ENCODE data around the gene RMP24.
"Not testable (repeated sequence)": the region's sequence is repeated elsewhere in the genome, so short reads cannot be mapped to it uniquely, and the experiment has no call there.

Gene RMP24

DNA sequence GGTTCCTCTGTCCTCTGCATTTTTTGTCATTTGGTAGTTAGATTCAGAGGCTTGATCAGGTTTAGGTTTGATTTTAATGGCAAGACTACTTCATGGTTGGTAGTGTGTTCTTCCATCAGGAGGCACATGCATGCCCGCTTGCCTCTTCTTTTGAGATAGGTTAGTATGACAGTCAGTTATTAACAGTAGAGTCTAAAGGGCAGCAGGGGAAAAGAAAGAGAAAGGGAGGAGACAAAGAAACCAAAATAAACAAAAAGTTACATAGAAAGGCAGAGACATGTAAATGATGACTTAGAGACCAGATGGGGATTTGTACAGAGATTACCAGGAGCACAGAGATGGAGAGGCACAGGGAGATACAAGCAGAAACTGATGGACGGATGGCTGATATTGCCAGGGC, 10.2 kb upstream of the RMP24 start:
- DNase-seq (ENCODE audit: low spot score) = no peak
- intact Hi-C loops (cut with DNase I) = no loop called here

DNA sequence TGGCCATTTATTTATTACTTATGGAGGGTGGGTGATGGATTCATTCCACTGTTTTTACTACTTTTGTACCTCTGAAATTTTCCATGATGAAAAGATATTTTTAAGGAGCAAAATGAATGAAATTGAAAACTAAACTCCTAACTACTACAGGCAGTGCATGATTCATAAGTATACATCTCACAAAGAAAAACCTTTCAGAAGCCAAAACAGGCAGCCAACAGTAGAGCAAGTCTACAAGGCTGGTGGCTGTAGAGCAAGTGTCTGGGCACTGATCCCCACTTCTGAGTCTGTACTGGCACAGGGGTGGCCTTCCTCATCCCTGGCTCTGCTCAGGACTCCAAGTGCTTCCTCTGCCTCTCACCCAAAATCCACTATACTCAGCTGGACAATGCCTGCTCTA, 8.2 kb upstream of the RMP24 start:
- DNase-seq (ENCODE audit: low spot score) = no peak
- intact Hi-C loops (cut with DNase I) = no loop called here

GRCh38 chr18:35967866-35968265, 4.6 kb upstream of the RMP24 start:
- DNase-seq (ENCODE audit: low spot score); intact Hi-C loops (cut with DNase I): not testable (repeated sequence)

DNA sequence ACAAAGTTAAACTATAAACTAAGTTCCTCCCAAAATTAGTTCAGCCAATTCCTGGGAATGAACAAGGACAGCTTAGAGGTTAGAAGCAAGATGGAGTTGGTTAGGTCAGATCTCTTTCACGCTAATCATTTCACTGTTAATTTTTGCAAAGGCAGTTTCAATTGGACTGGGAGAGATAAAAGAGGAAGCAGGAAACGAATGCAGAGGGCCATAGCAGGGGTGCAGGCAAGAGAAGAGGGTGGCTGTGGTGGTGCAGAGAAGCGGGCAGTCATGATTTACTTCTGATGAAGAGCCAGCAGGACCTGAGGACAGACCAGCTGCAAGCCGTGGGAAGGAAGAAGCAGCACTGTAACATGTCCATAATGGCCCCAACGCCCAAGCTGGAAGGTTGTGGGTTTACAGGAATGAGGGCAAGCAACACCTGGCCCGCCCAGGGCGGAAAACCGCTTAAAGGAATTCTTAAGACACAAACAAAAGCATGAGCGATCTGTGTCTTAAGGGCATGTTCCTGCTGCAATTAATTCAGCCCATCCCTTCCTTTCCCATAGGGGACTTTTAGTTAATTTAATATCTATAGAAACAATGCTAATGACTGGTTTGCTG, 4.1 kb upstream of the RMP24 start:
- intact Hi-C loops (cut with DNase I) = no loop called here

DNA sequence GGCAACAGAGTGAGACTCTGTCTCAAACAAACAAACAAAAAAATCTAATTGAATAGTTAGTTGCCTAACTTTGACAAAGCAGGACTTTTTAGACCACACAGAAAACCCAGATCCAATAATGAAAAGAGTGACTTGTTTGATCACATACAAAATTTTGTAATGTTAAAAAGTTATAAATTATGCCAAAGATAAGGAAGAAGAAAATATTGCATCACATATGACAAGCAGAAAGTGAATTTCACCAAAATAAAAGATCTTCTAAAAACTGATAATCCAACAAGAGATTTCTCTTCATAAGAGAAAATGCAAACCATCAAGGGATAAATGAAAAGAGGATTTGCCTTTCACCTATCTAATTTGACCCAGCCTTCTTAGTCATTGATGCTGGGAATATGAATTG, 2.8 kb upstream of the RMP24 start:
- intact Hi-C loops (cut with DNase I) = loop anchor here (5.0 kb wide), 2 partner anchors 472 to 727 kb away; partner anchors contain the start of genes INO80C and ZNF397
- no peak for DNase-seq (ENCODE audit: low spot score)

More for the DNA sequence above, 4.1 kb upstream of the RMP24 start:
- no peak for DNase-seq (ENCODE audit: low spot score)

DNA sequence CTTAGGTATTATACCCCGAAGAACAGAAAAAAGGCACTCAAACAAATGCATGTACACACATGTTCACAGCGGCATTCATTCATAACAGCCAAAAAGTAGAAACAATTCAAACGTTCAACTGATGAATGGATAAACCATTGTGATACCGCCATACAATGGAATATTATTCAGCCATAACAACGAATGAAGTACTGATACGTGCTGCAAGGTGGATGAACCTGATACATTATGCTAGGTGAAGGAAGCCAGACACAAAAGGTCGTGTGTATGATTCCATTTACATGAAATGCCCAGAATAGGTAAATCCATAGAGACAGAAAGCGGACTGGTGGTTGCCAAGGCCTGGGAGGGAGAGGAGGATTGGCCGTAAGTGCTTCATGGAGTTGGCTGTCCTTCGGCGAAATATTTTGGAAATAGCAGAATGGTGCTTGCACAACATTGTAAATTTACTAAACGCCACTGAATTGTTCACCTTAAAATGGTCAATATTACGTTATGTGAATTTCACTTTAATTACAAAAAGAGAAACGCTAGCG, 750 bp upstream of the RMP24 start:
- no peak for DNase-seq (ENCODE audit: low spot score)
- intact Hi-C loops (cut with DNase I) = loop anchor here (1.0 to 5.0 kb wide), 3 partner anchors 96 to 729 kb away; partner anchors contain the start of genes INO80C, RPRD1A and ZNF397

GRCh38 chr18:35973650-35974049, 1.2 kb downstream of the RMP24 start:
- DNase-seq (ENCODE audit: low spot score) = no peak
- intact Hi-C loops (cut with DNase I) = loop anchor here (5.0 kb wide), 2 partner anchors 476 to 731 kb away; partner anchors contain the start of genes INO80C and ZNF397

DNA sequence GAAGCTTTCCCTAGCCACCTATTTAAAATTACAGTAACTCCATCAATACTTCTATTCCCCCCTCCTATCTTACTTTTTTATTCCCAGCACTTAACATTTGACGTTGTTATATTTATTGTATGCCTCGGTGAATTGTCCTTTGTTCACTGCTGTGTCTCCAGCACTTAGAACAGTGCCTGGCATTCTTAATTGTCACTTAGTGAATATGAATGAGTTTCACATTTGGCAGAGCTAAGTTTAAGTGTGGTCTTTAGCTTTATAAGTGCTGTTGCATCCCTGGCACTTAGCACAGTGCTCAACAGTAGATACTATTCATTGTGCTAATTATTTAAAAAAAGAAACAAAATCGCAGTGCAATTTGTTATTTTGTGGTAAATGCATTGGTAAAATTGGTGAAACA, 1.7 kb downstream of the RMP24 start:
- intact Hi-C loops (cut with DNase I) = loop anchor here (5.0 kb wide), 2 partner anchors 477 to 732 kb away; partner anchors contain the start of genes INO80C and ZNF397
- DNase-seq (ENCODE audit: low spot score) = no peak

DNA sequence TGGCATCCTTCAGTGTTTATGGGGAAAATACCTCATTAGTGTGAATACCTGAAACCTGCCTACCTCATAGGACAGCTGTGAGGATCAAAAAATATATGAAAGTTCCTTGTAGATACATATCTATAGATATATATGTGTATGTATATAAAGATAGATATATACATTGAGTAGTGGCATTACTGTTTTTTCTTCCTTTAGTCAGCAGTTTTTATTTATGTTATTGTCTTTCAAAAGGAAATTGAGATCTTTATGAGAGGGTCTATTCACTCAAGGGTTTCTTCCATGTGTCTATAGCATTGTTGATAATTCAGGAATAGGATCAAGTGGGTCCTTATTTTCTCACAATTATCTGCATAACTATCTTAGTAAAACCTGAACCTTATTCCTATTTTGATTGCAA, 6.6 kb downstream of the RMP24 start:
- DNase-seq (ENCODE audit: low spot score) = no peak
- intact Hi-C loops (cut with DNase I) = no loop called here

DNA sequence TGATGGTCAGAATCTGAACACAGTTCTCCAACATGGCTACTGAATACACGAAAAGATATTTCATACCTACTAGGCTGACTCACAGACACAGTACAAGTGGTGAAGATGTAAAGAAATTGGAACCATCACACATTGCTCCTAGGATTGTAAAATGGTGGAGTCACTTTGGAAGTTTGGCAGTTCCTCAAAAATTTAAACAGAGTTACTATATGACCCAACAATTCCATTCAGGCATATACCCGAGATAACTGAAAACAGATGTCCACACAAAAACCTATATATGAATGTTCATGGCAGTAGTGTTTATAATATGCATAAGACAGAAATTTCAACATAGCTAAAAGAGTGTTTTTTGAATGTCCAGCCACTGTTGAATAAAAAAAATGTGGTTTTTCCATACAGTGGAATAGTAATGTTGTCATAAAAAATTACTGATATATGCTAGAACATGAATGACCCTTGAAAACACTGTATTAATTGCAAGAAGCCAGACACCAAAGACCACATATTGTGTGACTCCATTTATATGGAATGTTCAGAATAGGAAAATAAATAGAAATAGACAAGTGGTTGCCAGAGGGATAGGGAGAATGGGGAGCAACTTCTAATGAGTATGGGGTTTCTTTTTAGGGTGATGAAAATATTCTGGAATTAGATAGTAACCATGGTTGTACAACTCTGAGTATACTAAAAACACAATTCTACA, 10.1 kb downstream of the RMP24 start:
- DNase-seq (ENCODE audit: low spot score) = no peak
- intact Hi-C loops (cut with DNase I) = no loop called here

DNA sequence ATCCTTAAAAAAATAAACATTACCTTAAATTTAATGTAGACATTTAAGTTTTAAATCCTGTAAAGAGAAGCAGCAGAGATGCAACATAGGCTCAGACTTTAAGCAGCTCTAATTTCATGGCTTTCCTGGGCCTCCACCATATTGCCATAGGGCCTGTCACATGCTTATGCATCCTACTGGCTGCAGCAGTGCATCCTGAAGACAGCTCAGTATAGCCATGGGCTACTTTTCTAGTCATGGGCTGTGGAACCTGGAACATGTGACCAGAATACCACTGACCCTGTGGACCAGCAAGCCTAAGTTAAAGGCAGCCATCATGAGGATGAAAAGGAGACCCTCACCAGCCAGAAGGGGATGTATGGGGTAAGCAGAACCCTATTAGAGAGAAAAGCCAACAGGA, 10.7 kb downstream of the RMP24 start:
- intact Hi-C loops (cut with DNase I) = no loop called here
- DNase-seq (ENCODE audit: low spot score) = no peak

DNA sequence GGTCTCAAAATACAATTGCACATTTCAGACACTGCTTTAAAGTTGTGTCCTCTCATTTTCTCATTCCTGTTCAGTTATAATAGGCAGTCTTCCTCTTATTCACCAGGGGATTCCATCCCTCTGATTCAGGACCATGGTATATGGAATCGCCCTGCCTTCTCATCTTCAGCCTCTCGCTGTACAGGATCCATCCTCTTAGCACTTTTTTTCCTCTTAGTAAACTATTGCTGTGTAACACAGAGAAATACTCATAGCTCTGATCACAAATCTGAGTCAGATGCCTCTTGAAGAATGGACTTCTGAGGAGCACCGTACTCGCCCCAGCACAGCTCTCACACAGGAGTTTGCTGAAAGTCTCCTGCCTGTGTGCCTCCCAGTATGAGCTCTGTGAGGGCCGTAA, 11.3 kb downstream of the RMP24 start:
- intact Hi-C loops (cut with DNase I) = no loop called here
- DNase-seq (ENCODE audit: low spot score) = no peak

- intact Hi-C loops (cut with DNase I) = no loop called here
- no peak for DNase-seq (ENCODE audit: low spot score)
Observed at GRCh38 chr18:35991696-35992095, 19.2 kb downstream of the RMP24 start.

DNA sequence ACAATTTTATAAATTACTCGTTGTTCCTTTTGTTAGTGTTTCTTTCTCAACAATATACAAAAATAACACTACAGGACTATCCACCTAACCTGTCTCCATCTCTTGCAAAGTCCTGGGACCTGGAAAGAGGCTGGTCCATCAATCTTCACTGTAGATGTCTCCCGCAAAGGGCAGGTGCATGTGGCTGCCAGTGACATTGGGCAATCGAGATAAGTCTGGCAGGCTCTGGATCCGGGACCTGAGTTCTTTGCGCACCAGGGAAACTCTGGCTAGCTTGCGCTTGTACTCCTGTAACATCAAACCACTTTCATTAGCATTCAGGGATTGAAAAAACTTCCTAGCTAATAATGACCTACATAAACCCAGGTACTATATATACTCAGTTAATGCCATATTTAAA, 20.5 kb downstream of the RMP24 start:
- DNase-seq (ENCODE audit: low spot score) = no peak

GRCh38 chr18:35998967-35999366, 26.5 kb downstream of the RMP24 start:
- DNase-seq (ENCODE audit: low spot score) = no peak
- intact Hi-C loops (cut with DNase I) = no loop called here

More for the DNA sequence above, 20.5 kb downstream of the RMP24 start:
- intact Hi-C loops (cut with DNase I) = no loop called here

DNA sequence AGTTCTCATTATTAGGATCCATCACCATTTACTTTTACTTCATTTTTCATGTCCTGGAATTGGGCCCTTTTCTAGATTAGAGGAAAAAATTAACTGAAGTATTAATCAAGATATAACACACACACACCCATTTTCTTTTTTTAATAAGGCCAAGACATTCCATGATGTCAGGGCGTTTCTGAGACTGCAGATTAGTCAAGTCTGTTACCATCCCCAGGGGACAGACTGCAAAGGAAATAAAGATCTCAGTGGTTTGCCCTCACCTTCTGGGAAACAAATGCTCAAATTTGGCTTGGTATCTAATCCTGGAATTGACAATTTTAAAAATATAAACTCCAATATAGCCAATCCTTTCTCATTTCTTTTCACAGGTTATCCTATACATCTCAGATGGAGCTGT, 27.4 kb downstream of the RMP24 start:
- no peak for DNase-seq (ENCODE audit: low spot score)
- intact Hi-C loops (cut with DNase I) = no loop called here

DNA sequence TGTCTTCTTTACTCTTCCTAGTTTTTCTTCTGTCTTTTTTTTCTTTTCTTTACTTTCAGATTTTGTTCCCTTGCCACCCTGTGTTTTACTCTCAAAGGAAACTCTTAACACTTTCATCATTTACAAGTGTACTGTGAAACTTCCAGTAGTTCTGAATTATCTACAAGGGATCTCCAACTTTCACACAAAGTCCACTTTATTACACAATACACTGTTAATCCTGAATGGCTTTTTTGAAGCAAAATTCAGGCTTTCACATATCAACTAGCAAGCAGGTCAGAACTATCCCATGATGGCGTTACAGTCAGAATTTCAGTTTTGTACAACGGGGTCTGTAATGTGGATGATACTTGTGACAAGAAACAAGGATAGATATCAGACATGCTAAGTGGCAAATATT, 34.5 kb downstream of the RMP24 start:
- intact Hi-C loops (cut with DNase I) = no loop called here
- DNase-seq (ENCODE audit: low spot score) = no peak

GRCh38 chr18:36009214-36009613, 36.7 kb downstream of the RMP24 start:
- DNase-seq (ENCODE audit: low spot score) = no peak
- intact Hi-C loops (cut with DNase I) = no loop called here

- no peak for DNase-seq (ENCODE audit: low spot score)
- intact Hi-C loops (cut with DNase I) = loop anchor here (5.0 kb wide), 1 partner anchor 254 kb away; no protein-coding TSS in a partner anchor
Observed at GRCh38 chr18:36012891-36013290, 40.4 kb downstream of the RMP24 start.

DNA sequence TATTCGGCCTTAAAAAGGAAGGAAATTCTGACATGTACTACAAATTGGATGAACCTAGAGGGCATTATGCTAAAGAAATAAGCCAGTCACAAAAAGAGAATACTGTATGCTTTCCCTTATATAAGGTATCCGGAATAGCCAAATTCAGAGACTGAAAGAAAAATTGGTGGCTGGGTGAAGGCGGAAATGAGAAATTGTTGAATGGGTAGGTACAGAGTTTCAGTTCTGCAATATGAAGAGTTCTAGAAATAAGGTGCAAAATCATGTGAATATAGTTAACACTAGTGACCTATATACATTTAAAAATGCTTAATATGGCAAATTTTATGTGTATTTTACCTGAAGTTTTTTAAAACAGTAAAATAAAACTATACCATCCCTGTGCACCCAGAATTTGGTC, 43.1 kb downstream of the RMP24 start:
- intact Hi-C loops (cut with DNase I) = loop anchor here (5.0 kb wide), 2 partner anchors 82 to 267 kb away; no protein-coding TSS in a partner anchor
- DNase-seq (ENCODE audit: low spot score) = no peak

- intact Hi-C loops (cut with DNase I) = loop anchor here (5.0 kb wide), 2 partner anchors 80 to 265 kb away; no protein-coding TSS in a partner anchor
- DNase-seq (ENCODE audit: low spot score) = no peak
Observed at GRCh38 chr18:36017232-36017631, 44.8 kb downstream of the RMP24 start.
